Activated CD4-positive, alpha-beta T cell treated with anti-CD3 and anti-CD28 coated beads, Interleukin-2, amount 50 U/mL, for 16 hours (primary cell): ENCODE measurements around the gene SMPX.

Source experiments
- DNase-seq: peaks from one replicate; pipeline ENCODE4 v3.0.0-alpha.2; 2020

Gene SMPX

DNA sequence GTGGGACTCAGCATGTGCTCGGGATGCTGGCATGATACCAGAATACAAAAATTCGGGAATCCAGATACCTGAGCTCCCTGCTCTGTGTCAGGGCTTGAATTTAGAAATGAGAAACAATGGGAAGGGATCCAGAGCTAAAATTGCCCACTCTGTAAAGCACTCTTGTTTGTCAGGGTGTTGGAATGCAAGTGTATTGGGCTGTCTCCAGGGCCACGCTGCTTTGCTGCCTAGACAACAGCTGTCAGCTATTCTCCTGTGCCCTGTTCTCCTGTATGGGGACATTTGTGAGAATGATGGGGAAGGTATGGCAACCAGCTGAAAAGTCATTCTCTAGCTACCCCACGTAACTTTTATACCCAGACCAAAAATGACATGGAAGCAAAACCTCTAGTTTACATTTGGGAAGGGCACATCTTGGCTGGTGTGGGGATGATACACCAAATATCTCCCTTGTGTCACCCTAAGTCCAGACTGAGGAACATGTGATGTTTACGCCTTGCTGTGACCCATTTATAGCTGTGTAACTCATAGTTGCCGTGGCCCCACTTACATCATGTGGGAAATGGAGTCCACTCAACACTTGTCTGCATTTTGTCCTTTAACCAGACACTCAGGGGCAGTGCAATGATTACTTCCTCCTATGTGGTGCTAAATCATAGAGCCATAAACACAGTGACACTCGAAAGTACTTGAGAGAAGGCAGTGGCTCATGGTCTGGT is 46.6 kb downstream of the SMPX start:
- DNase-seq = no peak

DNA sequence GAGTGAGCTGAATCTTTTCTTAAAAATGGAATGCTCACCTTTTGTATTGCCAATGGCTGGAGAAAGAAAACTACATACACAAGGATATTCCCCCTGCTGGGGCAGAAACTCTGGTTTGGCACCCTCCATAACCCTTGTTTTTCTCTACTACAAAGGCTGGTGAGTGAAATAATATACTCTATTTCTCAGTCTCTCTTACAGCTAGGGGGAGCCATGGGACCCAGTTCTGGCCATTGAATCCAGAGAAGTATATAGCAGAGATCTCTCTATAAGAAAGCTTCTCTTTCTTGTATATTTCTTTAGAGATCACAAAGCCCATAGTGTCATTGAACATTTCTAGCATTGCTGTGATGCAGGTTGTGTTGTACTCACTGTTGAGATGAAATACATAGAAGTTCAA is 49.8 kb downstream of the SMPX start:
- no peak for DNase-seq

DNA sequence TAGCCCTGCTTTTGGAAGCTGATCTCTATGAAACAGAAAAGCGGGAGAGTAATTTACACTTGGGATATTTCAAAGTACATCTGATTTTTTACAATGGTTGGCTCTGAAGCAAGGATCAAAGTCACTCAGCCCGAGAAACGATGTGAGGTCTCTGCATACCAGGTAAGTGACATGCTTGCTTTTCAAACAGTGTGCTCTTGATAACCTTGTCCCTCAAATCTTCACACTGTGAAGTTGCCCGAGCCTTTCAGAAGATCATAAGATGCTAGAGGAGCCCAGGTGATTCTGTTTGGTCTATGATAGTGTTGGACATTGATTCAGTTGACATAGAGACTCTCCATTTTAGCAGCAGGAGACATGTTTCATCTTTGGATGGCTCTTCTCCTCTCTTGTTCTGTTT is 52.7 kb downstream of the SMPX start:
- DNase-seq = no peak

DNA sequence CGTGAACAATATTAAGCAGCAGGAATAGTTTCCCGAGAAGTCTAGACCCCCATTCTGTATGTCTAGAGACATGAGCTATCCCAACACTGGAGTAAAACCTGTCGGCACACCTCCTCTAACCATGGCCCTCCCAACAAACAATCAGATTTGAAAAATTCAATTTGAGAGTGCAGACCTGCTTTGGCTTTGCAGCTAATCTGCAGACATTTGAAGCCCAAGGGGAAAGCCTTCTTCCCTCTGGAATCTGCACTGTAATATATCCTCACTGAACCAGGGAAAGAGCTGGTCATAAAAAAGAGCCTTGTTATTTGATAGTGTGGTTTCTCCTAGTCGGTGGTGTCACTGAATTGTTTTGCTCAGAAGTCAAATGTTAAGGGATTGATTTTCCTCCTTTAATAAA is 55.2 kb downstream of the SMPX start:
- no peak for DNase-seq

GRCh38 chrX:21700967-21701366 is 56.9 kb downstream of the SMPX start:
- DNase-seq = no peak

- no peak for DNase-seq
Observed at GRCh38 chrX:21700275-21700674, 57.6 kb downstream of the SMPX start.

GRCh38 chrX:21699136-21699535 is 58.8 kb downstream of the SMPX start:
- no peak for DNase-seq

DNA sequence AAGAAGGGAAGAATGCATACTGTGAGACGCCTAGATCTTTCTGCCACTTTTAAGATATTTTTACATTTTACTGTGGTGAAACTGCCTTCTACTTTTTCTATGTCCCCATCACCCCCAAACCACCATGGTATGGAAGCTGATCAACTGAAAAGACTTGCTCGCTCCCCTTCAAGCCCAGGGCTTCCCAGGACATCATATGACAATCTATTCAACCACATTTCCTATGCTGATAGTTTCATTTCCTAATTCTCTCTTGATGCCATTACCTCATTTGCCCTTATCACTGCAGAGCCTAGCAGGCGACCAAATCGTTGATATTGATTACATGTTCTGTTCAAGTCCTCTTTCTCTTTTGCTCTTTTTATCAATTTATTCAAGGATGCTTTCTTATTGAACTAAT is 59.6 kb downstream of the SMPX start:
- DNase-seq = no peak

DNA sequence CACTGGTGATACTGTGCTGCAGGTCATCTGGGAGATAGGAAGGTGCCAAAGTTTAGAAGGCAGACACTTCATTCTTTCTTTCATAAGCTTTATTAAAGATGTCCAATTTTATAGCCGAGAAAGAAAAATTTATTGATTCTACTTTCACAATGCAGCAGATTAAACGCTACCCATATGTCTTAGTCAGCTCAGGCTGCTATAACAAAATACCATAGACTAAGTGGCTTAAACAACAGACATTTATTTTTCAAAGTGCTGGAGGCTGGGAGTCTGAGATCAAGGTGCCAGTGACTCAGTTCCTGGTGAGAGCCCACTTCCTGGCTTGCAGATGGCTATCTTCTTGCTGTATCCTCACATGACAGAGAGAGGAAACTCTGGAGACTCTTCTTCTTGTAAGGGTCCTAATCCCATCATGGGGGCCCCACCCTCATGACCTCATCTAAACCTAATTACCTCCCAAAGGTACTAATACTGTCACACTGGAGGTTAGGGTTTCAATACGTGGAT is 66.4 kb downstream of the SMPX start:
- peak; percentile 15 for DNase-seq

DNA sequence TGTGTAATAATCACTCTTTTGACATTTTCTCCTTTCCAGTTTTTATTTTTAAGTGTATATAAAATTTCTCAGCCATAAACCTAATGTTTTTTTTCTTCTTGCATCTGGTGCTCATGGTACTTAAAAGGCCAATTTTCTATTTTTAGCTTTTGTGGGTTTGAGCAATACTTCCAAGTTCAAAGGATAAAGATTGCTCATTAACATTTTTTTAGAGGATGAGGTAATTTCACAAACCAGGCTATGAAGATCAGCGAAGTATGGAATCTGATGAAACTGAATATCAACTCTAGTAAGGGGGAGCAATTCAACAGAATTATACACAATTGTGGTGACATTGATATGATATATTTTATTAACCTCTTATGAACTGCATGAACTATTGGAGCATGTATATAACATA is 74.0 kb downstream of the SMPX start:
- DNase-seq = no peak

DNA sequence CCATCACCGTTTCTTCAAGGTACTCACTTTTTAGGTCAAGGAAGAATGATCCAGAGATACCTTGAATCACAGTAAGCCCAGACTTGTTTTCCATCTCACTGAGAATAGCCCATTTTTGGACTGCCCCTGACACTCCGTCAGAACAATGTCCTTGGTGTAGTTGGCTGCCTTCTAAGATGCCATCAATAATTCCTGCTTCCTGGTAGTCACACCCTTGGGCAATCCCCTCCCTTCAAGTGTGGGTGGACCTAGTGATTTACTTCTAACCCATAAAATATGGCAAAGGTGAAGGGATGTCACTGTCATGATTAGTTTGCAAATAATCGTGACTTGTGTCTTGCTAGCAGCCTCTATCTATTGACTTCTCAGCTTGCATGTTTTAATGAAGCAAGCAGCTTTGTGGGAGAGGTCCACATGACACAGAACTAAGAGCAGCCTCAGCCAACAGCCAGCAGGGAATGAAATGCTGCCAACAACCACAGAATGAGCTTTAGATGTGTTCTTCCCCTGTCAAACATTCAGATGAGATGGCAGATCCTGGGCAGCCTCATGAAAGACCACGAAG is 79.8 kb downstream of the SMPX start:
- no peak for DNase-seq

- no peak for DNase-seq
Observed at GRCh38 chrX:21675931-21676330, 82.0 kb downstream of the SMPX start.

DNA sequence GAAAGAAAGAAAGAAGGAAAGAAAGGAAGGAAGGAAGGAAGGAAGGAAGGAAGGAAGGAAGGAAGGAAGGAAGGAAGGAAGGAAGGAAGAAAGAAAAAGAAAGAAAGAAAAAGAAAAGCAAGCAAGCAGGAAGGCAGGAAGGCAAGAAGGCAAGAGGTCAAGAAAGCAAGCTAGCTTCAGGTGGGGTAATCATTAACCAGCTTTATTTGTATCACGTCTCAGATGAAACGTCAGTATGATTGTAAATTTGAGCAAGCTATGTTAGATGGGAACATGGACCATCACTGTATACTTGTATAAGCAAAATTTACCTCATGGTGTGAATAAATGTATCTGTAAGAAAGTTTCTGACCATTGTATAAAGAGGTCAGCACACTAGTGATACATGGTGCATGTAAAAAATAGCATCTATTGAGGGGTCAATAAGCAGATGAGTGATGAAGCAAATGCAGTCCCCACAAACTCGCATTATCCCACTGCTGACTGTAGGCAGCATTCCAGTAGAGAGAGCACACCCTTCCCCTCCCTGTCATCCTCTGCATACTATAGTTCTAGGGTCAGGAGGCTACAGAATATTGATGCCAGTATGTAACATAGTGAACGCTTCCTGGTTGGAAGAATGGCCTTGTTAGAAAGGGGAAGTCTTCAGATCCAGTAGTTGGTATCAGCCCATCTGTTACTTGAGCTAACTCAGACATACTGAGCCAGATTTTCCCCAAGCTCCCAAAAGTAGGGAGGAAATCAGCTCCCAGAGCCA is 83.3 kb downstream of the SMPX start:
- no peak for DNase-seq

DNA sequence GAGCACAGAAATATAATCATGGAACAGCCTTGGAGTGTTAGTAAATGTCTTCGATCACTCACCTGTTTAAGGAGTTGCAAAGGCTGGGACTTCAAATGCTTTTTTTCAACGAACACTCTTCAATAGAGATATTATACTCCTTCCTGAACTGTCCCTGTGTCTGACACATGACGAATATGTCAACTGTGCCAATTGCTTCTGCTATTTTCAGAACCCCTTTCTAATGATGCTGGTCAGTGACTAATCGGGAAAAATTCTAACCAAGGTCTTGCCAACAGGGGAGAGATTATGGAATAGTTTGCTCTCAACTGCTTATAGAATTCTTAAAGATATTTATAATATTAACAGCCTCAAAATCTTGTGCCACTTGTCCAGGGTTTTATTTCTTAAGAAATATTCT is 91.2 kb downstream of the SMPX start:
- DNase-seq = no peak

GRCh38 chrX:21666252-21666651 is 91.7 kb downstream of the SMPX start:
- no peak for DNase-seq

- no peak for DNase-seq
Observed at GRCh38 chrX:21662761-21663160, 95.2 kb downstream of the SMPX start.

DNA sequence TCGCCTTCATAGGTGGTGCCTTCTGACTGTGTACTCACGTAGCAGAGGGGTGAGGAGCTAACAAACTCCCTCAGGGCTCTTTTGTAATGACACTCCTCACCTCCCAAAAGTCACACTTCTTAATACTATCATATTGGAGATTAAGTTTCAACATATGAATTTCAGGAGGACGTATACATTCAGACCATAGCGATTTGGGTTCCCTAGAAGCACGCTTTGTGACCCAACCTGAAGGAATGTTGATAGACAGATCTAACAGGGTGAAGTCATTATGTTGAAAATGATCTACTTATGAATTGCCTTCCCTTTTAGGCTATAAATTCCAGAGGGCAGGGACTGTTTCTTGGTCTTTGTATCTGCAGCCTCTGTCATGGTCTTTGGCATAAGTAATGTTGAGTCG is 96.6 kb downstream of the SMPX start:
- DNase-seq = no peak

DNA sequence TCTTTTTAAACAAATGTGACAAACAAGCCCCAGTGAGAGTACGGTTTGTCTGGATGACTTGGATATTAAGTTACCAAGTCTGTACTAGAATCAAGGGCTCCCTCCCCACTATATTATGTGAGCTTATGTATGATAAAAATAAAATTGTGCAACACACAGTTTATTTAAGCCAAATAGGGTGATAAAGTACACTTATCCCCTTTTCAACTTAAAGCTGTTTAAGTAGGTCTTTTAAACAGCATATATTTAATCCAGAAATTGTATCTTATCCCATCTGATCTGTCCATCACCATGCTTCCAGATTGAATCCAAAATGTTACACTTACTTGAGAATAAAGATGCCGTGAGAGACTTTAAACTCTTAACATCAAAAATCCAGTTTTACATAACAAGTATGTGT is 97.8 kb downstream of the SMPX start:
- no peak for DNase-seq

GRCh38 chrX:21659320-21659719 is 98.6 kb downstream of the SMPX start:
- DNase-seq = no peak

DNA sequence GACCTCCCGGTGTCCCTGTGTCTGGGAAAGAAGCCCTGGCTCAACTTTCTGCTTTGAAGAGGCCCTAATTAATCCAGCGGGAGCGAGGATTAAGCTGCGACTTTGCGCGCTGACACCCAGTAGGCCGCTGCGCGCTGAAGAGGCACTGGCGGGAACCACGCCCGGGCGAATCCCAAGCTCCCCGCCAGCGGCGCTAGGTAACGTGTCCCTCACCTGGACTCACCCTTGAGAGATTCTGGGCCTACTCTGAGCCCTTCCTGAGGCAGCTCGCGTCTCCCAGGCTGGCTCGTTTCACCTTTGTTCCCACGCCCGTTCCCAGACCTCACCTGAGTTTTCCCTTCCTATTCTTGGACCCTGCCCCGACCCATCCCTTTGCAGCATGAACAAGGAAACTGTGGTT is 99.2 kb downstream of the SMPX start:
- DNase-seq = no peak

- DNase-seq = no peak
Observed at GRCh38 chrX:21658152-21658737, 99.7 kb downstream of the SMPX start, which contains the start of gene KLHL34. Gene KLHL34 (minus strand): TSS chrX:21658330. CDS start chrX:21657788, 542 bp downstream.

DNA sequence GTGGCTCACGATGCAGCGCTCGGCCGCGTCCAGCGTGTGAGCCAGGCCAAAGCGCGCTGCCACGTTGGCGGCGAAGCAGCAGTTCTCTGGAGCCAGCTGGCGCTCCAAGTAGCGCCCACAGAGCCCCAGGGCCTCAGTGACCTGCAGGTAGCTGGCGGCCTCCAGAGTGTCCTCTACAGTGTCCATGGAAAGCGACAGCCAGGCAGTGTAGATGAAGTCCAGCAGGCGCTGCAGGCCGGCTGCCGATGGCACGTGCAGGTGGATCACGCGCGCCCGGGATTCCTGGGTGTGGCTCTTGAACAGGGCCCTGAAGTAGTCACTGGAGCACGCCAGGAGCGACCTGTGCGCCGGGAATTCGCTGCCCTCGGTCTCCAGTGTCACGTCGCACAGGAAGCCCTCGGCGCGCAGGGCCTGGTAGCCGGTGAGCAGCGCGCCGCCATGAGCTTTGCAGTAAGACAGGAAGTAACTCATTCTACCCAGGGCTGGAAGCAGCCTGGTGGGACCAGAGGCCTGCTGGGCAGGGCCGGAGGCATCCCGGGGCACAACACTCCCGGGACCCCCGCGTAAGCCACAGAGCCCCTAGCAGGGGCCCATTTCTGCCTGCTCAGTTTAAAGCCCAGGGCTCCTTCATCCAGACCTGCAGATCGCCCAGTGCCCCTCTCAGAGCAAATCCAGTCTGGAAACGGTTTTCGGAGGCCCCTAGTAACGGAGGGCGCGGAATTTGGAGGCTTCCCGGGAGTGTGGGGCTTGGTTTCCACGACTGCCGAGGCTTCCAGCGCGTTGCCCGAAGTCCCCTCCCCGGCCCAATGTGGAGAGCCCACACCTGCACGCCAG is 100.4 kb downstream of the SMPX start:
- DNase-seq = no peak
